A549 (cell line): ENCODE measurements around the gene NUP214. TPM values are rescaled to one million over a fixed set of nuclear protein-coding genes. Genes with fewer than 3 reads are reported as not detected.

Experiments used
- ATAC-seq, 2 experiments: fragments of 200-7000 bp in 1 of 2; fragments of >200 bp in 1 of 2; cut with Nextera tagmentation in 1 of 2; cut with Tn5 transposase in 1 of 2; 3 replicates each; pipeline versions ENCODE4 v1.8.0 to v1.9.1; 2018 to 2020; ENCODE audit warnings: mild to moderate bottlenecking in 1 of 2, moderate library complexity in 1 of 2
- CTCF ChIA-PET: fragments of 300-600 bp; sonication (Branson Sonifier 250); formaldehyde crosslinking; extraction: SDS; loops from one replicate; lab custom pipeline; 2021; ENCODE audit warnings: antibody characterized with exemption, inconsistent platforms; lab: Yijun Ruan, JAX
- POLR2A ChIA-PET: fragments of 350-600 bp; formaldehyde crosslinking; extraction: SDS; loops from one replicate; lab custom pipeline; 2021; ENCODE audit warnings: antibody characterized with exemption, inconsistent platforms; lab: Yijun Ruan, JAX
- DNase-seq, 2 experiments: peaks; one replicate each; pipeline versions ENCODE4 v3.0.0 to v3.0.0-alpha.2; 2011 to 2016; ENCODE audit warnings: low read depth in 1 of 2, low spot score in 1 of 2
- FAIRE-seq: peaks from 2 replicates; lab custom pipeline; 2011; peaks lifted over from hg19 to GRCh38; lab: Jason Lieb, UNC
- H3K27ac ChIP-seq, 2 experiments: fragments of >200 bp; sonication (Bioruptor Twin); formaldehyde crosslinking; 3 replicates each; pipeline ENCODE4 v1.5.1; 2016 to 2017
- H3K4me1 ChIP-seq: fragments of >200 bp; sonication (Bioruptor Twin); formaldehyde crosslinking; 3 replicates; pipeline ENCODE4 v1.6.1; 2016
- H3K4me2 ChIP-seq: fragments of >200 bp; sonication (Bioruptor Twin); formaldehyde crosslinking; 3 replicates; pipeline ENCODE4 v1.6.1; 2016
- H3K4me3 ChIP-seq: fragments of >200 bp; sonication (Bioruptor Twin); formaldehyde crosslinking; 3 replicates; pipeline ENCODE4 v1.5.1; 2016
- H3K9me3 ChIP-seq: fragments of >200 bp; sonication (Bioruptor Twin); formaldehyde crosslinking; 3 replicates; pipeline ENCODE4 v1.6.1; 2016
- CBX2 ChIP-seq: fragments of 200-600 bp; sonication (generic); IDR thresholded peaks from 2 replicates; pipeline ENCODE4 v1.6.1; 2016; ENCODE audit warnings: low read depth, mild to moderate bottlenecking, borderline replicate concordance
- CHD4 ChIP-seq: fragments of 200-600 bp; sonication (generic); IDR thresholded peaks from 2 replicates; pipeline ENCODE4 v1.6.1; 2016; ENCODE audit warnings: antibody characterized with exemption, mild to moderate bottlenecking, borderline replicate concordance
- FOSB ChIP-seq: fragments of 250-450 bp; sonication (Bioruptor Pico); IDR thresholded peaks from 2 replicates; pipeline ENCODE4 v1.5.0; 2020; ENCODE audit warnings: mild to moderate bottlenecking, moderate library complexity
- HEYL ChIP-seq: fragments of 250-450 bp; sonication (Bioruptor Pico); IDR thresholded peaks from 2 replicates; pipeline ENCODE4 v1.8.0; 2021; ENCODE audit warnings: mild to moderate bottlenecking, moderate library complexity
- KDM1A ChIP-seq: fragments of 200-600 bp; sonication (generic); IDR thresholded peaks from 2 replicates; pipeline ENCODE4 v1.6.1; 2016; ENCODE audit warnings: low read depth, mild to moderate bottlenecking
- KDM5A ChIP-seq: fragments of 200-600 bp; sonication (generic); IDR thresholded peaks from 2 replicates; pipeline ENCODE4 v1.6.1; 2016; ENCODE audit warnings: antibody characterized with exemption, mild to moderate bottlenecking
- MAZ ChIP-seq: fragments of 150-350 bp; IDR thresholded peaks from 2 replicates; pipeline ENCODE4 v1.6.1; 2014; ENCODE audit warnings: antibody characterized with exemption, low read depth, low read length, borderline replicate concordance
- MYC ChIP-seq: IDR thresholded peaks from 2 replicates; pipeline ENCODE4 v1.6.1; 2012; ENCODE audit warnings: mild to moderate bottlenecking, inconsistent platforms, low read length, improper control_type of control experiment, borderline replicate concordance
- RFX5 ChIP-seq: fragments of 450-650 bp; IDR thresholded peaks from 2 replicates; pipeline ENCODE4 v1.7.1; 2014; ENCODE audit warnings: antibody characterized with exemption, mild to moderate bottlenecking, moderate library complexity
- SMC3 ChIP-seq: fragments of >200 bp; sonication (Bioruptor Twin); formaldehyde crosslinking; IDR thresholded peaks from 3 replicates; pipeline ENCODE4 v1.6.1; 2018; ENCODE audit warnings: inconsistent platforms
- SREBF2 ChIP-seq: fragments of 450-650 bp; IDR thresholded peaks from 2 replicates; pipeline ENCODE4 v1.6.1; 2014; ENCODE audit warnings: mild to moderate bottlenecking, moderate library complexity
- TP53 ChIP-seq: fragments of 250-450 bp; sonication (Bioruptor Pico); IDR thresholded peaks from 2 replicates; pipeline ENCODE4 v1.5.0; 2021; ENCODE audit warnings: mild to moderate bottlenecking, moderate library complexity
- ZFP36 ChIP-seq: fragments of 450-650 bp; IDR thresholded peaks from 2 replicates; pipeline ENCODE4 v1.6.1; 2014; ENCODE audit warnings: borderline replicate concordance; ENCODE audit not compliant: partially characterized antibody
- ZSCAN20 ChIP-seq: fragments of 250-450 bp; sonication (Bioruptor Pico); IDR thresholded peaks from 2 replicates; pipeline ENCODE4 v1.8.0; 2022; ENCODE audit warnings: mild to moderate bottlenecking, moderate library complexity
- WGBS: methylation state at CpG from one replicate; pipeline ENCODE4 v1.1.6; 2017; ENCODE audit errors: missing lambda C conversion rate; 5-methylcytosine and 5-hydroxymethylcytosine counted together
- polyA plus RNA-seq, 4 experiments: library from polyadenylated mRNA; depleted of rRNA in 3 of 4; stranded (reverse); fragments of >200 nt; fragmentation: RNase III in 1 of 4; extraction: RNeasy Plus Mini Kit Qiagen cat#74134 plus additional on column Dnase treatment in 1 of 4; gene quantifications; 2 replicates in 3 of 4; 3 replicates in 1 of 4; pipeline ENCODE4 v1.2.3, GENCODE V29; 2011 to 2017
- TF ChIP-seq, protein P1 (sequence below): IDR thresholded peaks from 2 replicates; pipeline ENCODE4 v1.6.1; 2012
- TF ChIP-seq, protein P2 (sequence below): fragments of 450-650 bp; IDR thresholded peaks from 2 replicates; pipeline ENCODE4 v1.6.1; 2014; ENCODE audit warnings: antibody characterized with exemption
- TF ChIP-seq, protein P3 (sequence below): fragments of 200-600 bp; sonication (generic); IDR thresholded peaks from 2 replicates; pipeline ENCODE4 v1.6.1; 2016; ENCODE audit warnings: antibody characterized with exemption, mild to moderate bottlenecking, moderate library complexity
- TF ChIP-seq, protein P4 (sequence below): fragments of 250-450 bp; sonication (Bioruptor Pico); IDR thresholded peaks from 2 replicates; pipeline ENCODE4 v1.5.0; 2020; ENCODE audit warnings: low read depth, mild to moderate bottlenecking, moderate library complexity
- TF ChIP-seq, protein P5 (sequence below): fragments of >200 bp; sonication (Bioruptor Twin); formaldehyde crosslinking; IDR thresholded peaks from 2 replicates; pipeline ENCODE4 v1.6.1; 2016
- TF ChIP-seq, protein P6 (sequence below): fragments of 250-450 bp; sonication (Bioruptor Pico); IDR thresholded peaks from 2 replicates; pipeline ENCODE4 v1.5.0; 2021; ENCODE audit warnings: mild to moderate bottlenecking, moderate library complexity, borderline replicate concordance

NUP214 gene
- polyA plus RNA-seq, 2 of the 4 experiments (the other 2 are of a cell fraction), result 14.4 to 18.5 TPM

DNA sequence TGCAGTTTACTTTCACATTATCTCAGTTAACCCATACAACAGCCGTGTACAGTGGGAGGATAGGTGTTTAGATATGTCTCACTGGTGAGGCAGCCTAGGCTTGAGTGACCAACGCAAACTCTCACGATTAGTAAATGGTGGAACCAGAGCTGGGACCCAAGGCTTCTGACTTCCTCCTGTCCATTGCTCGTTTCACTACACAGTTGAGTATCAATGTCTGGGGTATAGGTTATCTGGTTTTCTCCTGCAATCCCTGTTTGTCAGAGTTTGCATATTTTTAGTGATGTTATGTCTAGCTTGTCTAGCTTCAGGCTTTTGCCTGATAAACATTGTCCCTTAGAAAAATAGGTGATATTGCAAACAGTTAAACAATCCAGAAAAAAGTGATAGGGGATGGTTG is 62.6 kb downstream of the NUP214 start:
- H3K4me2 ChIP-seq, result no peak overlapping the region
- DNase-seq, result no peak
- no peak overlapping the region for H3K27ac ChIP-seq
- ATAC-seq, result no peak
- no peaks in the 10 kb centered on the region for H3K9me3 ChIP-seq
- no peak for FAIRE-seq
- ChIA-PET CTCF (interaction anchor here (1.1 to 3.1 kb wide), 2 partner anchors 10 to 14 kb away, joined by 6 to 17 read pairs; no protein-coding TSS in a partner anchor), POLR2A (no interaction called here)
- TF ChIP-seq KDM1A (no peak), HEYL (CRISPR knock-in tag) (no peak), ZFP36 (no peak), RFX5 (no peak), CHD4 (no peak), SREBF2 (no peak), MAZ (no peak), MYC (no peak)
- TF ChIP-seq, protein P1, sequence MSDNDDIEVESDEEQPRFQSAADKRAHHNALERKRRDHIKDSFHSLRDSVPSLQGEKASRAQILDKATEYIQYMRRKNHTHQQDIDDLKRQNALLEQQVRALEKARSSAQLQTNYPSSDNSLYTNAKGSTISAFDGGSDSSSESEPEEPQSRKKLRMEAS, result no peak
- TF ChIP-seq, protein P2, sequence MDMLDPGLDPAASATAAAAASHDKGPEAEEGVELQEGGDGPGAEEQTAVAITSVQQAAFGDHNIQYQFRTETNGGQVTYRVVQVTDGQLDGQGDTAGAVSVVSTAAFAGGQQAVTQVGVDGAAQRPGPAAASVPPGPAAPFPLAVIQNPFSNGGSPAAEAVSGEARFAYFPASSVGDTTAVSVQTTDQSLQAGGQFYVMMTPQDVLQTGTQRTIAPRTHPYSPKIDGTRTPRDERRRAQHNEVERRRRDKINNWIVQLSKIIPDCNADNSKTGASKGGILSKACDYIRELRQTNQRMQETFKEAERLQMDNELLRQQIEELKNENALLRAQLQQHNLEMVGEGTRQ, result no peak
- TF ChIP-seq, protein P3, sequence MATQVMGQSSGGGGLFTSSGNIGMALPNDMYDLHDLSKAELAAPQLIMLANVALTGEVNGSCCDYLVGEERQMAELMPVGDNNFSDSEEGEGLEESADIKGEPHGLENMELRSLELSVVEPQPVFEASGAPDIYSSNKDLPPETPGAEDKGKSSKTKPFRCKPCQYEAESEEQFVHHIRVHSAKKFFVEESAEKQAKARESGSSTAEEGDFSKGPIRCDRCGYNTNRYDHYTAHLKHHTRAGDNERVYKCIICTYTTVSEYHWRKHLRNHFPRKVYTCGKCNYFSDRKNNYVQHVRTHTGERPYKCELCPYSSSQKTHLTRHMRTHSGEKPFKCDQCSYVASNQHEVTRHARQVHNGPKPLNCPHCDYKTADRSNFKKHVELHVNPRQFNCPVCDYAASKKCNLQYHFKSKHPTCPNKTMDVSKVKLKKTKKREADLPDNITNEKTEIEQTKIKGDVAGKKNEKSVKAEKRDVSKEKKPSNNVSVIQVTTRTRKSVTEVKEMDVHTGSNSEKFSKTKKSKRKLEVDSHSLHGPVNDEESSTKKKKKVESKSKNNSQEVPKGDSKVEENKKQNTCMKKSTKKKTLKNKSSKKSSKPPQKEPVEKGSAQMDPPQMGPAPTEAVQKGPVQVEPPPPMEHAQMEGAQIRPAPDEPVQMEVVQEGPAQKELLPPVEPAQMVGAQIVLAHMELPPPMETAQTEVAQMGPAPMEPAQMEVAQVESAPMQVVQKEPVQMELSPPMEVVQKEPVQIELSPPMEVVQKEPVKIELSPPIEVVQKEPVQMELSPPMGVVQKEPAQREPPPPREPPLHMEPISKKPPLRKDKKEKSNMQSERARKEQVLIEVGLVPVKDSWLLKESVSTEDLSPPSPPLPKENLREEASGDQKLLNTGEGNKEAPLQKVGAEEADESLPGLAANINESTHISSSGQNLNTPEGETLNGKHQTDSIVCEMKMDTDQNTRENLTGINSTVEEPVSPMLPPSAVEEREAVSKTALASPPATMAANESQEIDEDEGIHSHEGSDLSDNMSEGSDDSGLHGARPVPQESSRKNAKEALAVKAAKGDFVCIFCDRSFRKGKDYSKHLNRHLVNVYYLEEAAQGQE, result no peak
- TF ChIP-seq, protein P4, sequence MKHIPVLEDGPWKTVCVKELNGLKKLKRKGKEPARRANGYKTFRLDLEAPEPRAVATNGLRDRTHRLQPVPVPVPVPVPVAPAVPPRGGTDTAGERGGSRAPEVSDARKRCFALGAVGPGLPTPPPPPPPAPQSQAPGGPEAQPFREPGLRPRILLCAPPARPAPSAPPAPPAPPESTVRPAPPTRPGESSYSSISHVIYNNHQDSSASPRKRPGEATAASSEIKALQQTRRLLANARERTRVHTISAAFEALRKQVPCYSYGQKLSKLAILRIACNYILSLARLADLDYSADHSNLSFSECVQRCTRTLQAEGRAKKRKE (CRISPR knock-in tag), result no peak
- TF ChIP-seq, protein P5, sequence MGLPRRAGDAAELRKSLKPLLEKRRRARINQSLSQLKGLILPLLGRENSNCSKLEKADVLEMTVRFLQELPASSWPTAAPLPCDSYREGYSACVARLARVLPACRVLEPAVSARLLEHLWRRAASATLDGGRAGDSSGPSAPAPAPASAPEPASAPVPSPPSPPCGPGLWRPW, result no peak
- 93% methylated on average over 4 of the region's 4 CpGs for WGBS
- H3K4me1 ChIP-seq, result no peaks in the 10 kb centered on the region
- H3K4me3 ChIP-seq, result no peak overlapping the region

DNA sequence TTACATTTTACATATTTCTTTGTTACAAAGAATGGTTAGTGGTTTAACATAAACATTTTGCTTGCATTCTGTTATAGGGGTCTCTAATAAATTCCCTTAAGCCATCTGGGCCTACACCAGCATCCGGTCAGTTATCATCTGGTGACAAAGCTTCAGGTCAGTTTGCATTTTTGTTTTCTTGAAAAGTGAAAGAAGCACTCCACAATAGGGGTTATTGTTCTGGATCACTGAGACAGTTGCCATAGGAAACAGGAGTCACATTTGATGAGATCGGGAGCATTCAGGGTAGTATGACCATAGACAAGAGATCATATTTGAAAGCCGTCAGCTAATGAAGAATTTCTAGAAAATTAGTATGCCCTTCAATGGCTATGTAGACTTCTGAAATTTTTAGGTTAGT is 63.6 kb downstream of the NUP214 start:
- no peak overlapping the region for H3K4me2 ChIP-seq
- no peak overlapping the region for H3K4me3 ChIP-seq
- ChIA-PET POLR2A (no interaction called here), CTCF (interaction anchor here (1.1 to 3.1 kb wide), 2 partner anchors 11 to 13 kb away, joined by 6 to 17 read pairs; no protein-coding TSS in a partner anchor)
- no peaks in the 10 kb centered on the region for H3K4me1 ChIP-seq
- FAIRE-seq, result no peak
- TF ChIP-seq ZSCAN20 (no peak), KDM5A (no peak), FOSB (CRISPR knock-in tag) (no peak), SMC3 (no peak), CBX2 (no peak), TP53 (CRISPR knock-in tag) (no peak), MAZ (no peak)
- TF ChIP-seq, protein P3, result no peak
- TF ChIP-seq, protein P6, sequence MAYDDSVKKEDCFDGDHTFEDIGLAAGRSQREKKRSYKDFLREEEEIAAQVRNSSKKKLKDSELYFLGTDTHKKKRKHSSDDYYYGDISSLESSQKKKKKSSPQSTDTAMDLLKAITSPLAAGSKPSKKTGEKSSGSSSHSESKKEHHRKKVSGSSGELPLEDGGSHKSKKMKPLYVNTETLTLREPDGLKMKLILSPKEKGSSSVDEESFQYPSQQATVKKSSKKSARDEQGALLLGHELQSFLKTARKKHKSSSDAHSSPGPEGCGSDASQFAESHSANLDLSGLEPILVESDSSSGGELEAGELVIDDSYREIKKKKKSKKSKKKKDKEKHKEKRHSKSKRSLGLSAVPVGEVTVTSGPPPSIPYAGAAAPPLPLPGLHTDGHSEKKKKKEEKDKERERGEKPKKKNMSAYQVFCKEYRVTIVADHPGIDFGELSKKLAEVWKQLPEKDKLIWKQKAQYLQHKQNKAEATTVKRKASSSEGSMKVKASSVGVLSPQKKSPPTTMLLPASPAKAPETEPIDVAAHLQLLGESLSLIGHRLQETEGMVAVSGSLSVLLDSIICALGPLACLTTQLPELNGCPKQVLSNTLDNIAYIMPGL (CRISPR knock-in tag), result no peak
- no peak for ATAC-seq
- no peak overlapping the region for H3K27ac ChIP-seq
- no peak for DNase-seq
- H3K9me3 ChIP-seq, result no peaks in the 10 kb centered on the region
- 92% methylated on average over 3 of the region's 3 CpGs for WGBS
